HepG2 (cell line): ENCODE data around the gene TRIM7. TPM values are rescaled to one million over a fixed set of nuclear protein-coding genes. Genes with fewer than 3 reads are reported as not detected.

Experiments used
- ATAC-seq: fragments of 200-7000 bp; cut with Tn5 transposase; 3 replicates; pipeline ENCODE4 v1.9.1; 2020; ENCODE audit warnings: mild to moderate bottlenecking, moderate library complexity
- BruUV-seq: library from RNA; stranded (reverse); fragments of 400-500 nt; replicated peaks from 2 replicates; lab custom pipeline; 2021; lab: Mats Ljungman, UMichigan
- CTCF ChIA-PET: fragments of 300-600 bp; formaldehyde crosslinking; extraction: SDS; loops from one replicate; lab custom pipeline; 2021; ENCODE audit warnings: low total read pairs, inconsistent platforms, low intra/inter-chr PET ratio; lab: Yijun Ruan, JAX
- POLR2A ChIA-PET: fragments of 350-600 bp; sonication (Branson Sonifier 250); formaldehyde crosslinking; loops from one replicate; lab custom pipeline; 2020; ENCODE audit warnings: antibody characterized with exemption, inconsistent platforms; lab: Yijun Ruan, JAX
- DNase-seq: peaks from one replicate; pipeline ENCODE4 v3.0.0-alpha.2; 2015; ENCODE audit warnings: low spot score
- FAIRE-seq: peaks from 3 replicates; lab custom pipeline; 2011; peaks lifted over from hg19 to GRCh38; lab: Jason Lieb, UNC
- H2AFZ ChIP-seq: one replicate; pipeline ENCODE4 v1.6.1; 2011; ENCODE audit warnings: low read length, inconsistent platforms
- H3K27ac ChIP-seq: fragments of 300-600 bp; 3 replicates; pipeline ENCODE4 v1.8.0; 2011; ENCODE audit warnings: mixed run types, mild to moderate bottlenecking, mixed read lengths, low read length, inconsistent platforms; ENCODE audit not compliant: insufficient read depth; ENCODE audit errors: extremely low read length
- H3K27me3 ChIP-seq, 2 experiments: fragments of 200-600 bp in 1 of 2; 2 replicates in 1 of 2; 3 replicates in 1 of 2; pipeline versions ENCODE4 v1.6.0 to v1.8.0; 2011; ENCODE audit warnings: low read length in 2 of 2, mild to moderate bottlenecking in 2 of 2, moderate library complexity in 2 of 2, inconsistent platforms in 1 of 2; ENCODE audit not compliant: insufficient read depth in 2 of 2, control insufficient read depth in 1 of 2
- H3K36me3 ChIP-seq, 2 experiments: fragments of 200-600 bp in 1 of 2; replicated peaks in 1 of 2; 2 replicates in 1 of 2; 3 replicates in 1 of 2; pipeline versions ENCODE4 v1.5.1 to v1.8.0; 2011; ENCODE audit warnings: low read length in 2 of 2, inconsistent platforms in 1 of 2; ENCODE audit not compliant: insufficient read depth in 2 of 2, control insufficient read depth in 1 of 2
- H3K4me1 ChIP-seq: 2 replicates; pipeline ENCODE4 v1.5.1; 2012; ENCODE audit warnings: low read length, inconsistent platforms; ENCODE audit not compliant: insufficient read depth
- H3K4me2 ChIP-seq: 2 replicates; pipeline ENCODE4 v1.6.0; 2011; ENCODE audit warnings: low read depth, low read length, inconsistent platforms
- H3K4me3 ChIP-seq, 3 experiments: fragments of 200-600 bp in 1 of 3; sonication (generic), shearing (Covaris generic) in 1 of 3; replicated peaks in 1 of 3; 2 replicates each; pipeline ENCODE4 v1.5.1; 2011 to 2016; ENCODE audit warnings: low read length in 3 of 3, inconsistent platforms in 2 of 3, low read depth in 2 of 3, mild to moderate bottlenecking in 2 of 3, control low read depth in 1 of 3, mixed read lengths in 1 of 3; ENCODE audit not compliant: insufficient read depth in 1 of 3
- H3K79me2 ChIP-seq: one replicate; pipeline ENCODE4 v1.6.1; 2011; ENCODE audit warnings: low read length, inconsistent platforms; ENCODE audit not compliant: insufficient read depth
- H3K9ac ChIP-seq: 2 replicates; pipeline ENCODE4 v1.6.0; 2011; ENCODE audit warnings: mild to moderate bottlenecking, low read depth, low read length, inconsistent platforms; ENCODE audit not compliant: insufficient read depth
- H3K9me3 ChIP-seq: 2 replicates; pipeline ENCODE4 v1.5.1; 2012; ENCODE audit warnings: mild to moderate bottlenecking, low read length
- H4K20me1 ChIP-seq: 2 replicates; pipeline ENCODE4 v1.6.0; 2011; ENCODE audit warnings: inconsistent platforms, mild to moderate bottlenecking, low read length, moderate library complexity; ENCODE audit not compliant: insufficient read depth
- ATF5 ChIP-seq: sonication (generic); formaldehyde crosslinking; IDR thresholded peaks from 2 replicates; pipeline ENCODE4 v1.4.0; 2020; ENCODE audit warnings: mild to moderate bottlenecking, low read depth, missing genetic modification reagents
- CBFB ChIP-seq: sonication (generic); formaldehyde crosslinking; IDR thresholded peaks from 2 replicates; pipeline ENCODE4 v1.4.0; 2020; ENCODE audit warnings: missing genetic modification reagents
- DBP ChIP-seq: sonication (generic); formaldehyde crosslinking; IDR thresholded peaks from 2 replicates; pipeline ENCODE4 v1.4.0; 2020; ENCODE audit warnings: missing genetic modification reagents; ENCODE audit errors: not compliant biosample characterization
- FOXP1 ChIP-seq, 2 experiments: fragments of 450-650 bp in 1 of 2; IDR thresholded peaks; 2 replicates each; pipeline ENCODE4 v1.6.1; 2017 to 2018; ENCODE audit warnings: antibody characterized with exemption in 1 of 2
- HOXA3 ChIP-seq: sonication (generic); formaldehyde crosslinking; IDR thresholded peaks from 2 replicates; pipeline ENCODE4 v1.5.0; 2020; ENCODE audit warnings: missing genetic modification reagents
- MAFK ChIP-seq, 2 experiments: IDR thresholded peaks in 1 of 2; conservative IDR thresholded peaks in 1 of 2; 2 replicates each; pipeline ENCODE4 v1.6.1; 2011; ENCODE audit warnings: improper control_type of control experiment in 2 of 2, low read length in 2 of 2
- MED1 ChIP-seq: sonication (generic); formaldehyde crosslinking; IDR thresholded peaks from 2 replicates; pipeline ENCODE4 v1.4.0; 2020; ENCODE audit warnings: missing genetic modification reagents
- NCOA5 ChIP-seq: sonication (generic); formaldehyde crosslinking; IDR thresholded peaks from 2 replicates; pipeline ENCODE4 v1.4.0; 2020; ENCODE audit warnings: missing genetic modification reagents
- XRCC5 ChIP-seq: fragments of 200-400 bp; formaldehyde crosslinking; optimal IDR thresholded peaks from 2 replicates; pipeline ENCODE3; 2017; ENCODE audit warnings: mild to moderate bottlenecking, low read length
- ZFYVE20 ChIP-seq: sonication (generic); formaldehyde crosslinking; IDR thresholded peaks from 2 replicates; pipeline ENCODE4 v1.8.0; 2023; ENCODE audit warnings: low read depth, mild to moderate bottlenecking, moderate library complexity, missing genetic modification reagents, borderline replicate concordance
- ZNF382 ChIP-seq: sonication (generic); formaldehyde crosslinking; IDR thresholded peaks from 2 replicates; pipeline ENCODE4 v1.5.0; 2020; ENCODE audit warnings: missing genetic modification reagents, mild to moderate bottlenecking, borderline replicate concordance
- WGBS: methylation state at CpG from one replicate; pipeline ENCODE4 v1.1.6; 2017; ENCODE audit warnings: low lambda C conversion rate; 5-methylcytosine and 5-hydroxymethylcytosine counted together
- in situ Hi-C: cut with HindIII; loops from 2 replicates; pipeline ENCODE4 v1.10.0; 2017; ENCODE audit warnings: low pct_unique_long_range_greater_than_20kb; ENCODE audit not compliant: extremely low pct_ligation_motif_present
- intact Hi-C: fragments of 100-400 bp; cut with micrococcal nuclease; formaldehyde crosslinking; loops from one replicate; pipeline ENCODE4 v1.10.0; 2022; ENCODE audit not compliant: unreplicated experiment
- polyA plus RNA-seq, 8 experiments: library from polyadenylated mRNA; depleted of rRNA in 3 of 8; stranded (reverse) in 7 of 8; unstranded in 1 of 8; fragments of >200 nt; fragmentation: Illumina TruSeq in 4 of 8; extraction: Trizol in 4 of 8; gene quantifications; 2 replicates each; pipeline versions ENCODE4 v1.2.1 to v1.2.3, GENCODE V29; 2011 to 2016; ENCODE audit warnings: low read depth in 4 of 8, missing spikeins in 1 of 8, mixed read lengths in 1 of 8; ENCODE audit not compliant: insufficient read depth in 1 of 8
- total RNA-seq, 5 experiments: library from RNA; depleted of rRNA; stranded (reverse); fragments of >200 nt; fragmentation: Illumina TruSeq; extraction: Trizol; gene quantifications; 2 replicates each; pipeline ENCODE4 v1.2.3, GENCODE V29; 2016; ENCODE audit warnings: low read depth in 1 of 5

The TRIM7 gene
- total and polyA plus RNA-seq, 2 of the 13 experiments (the other 11 are each of a cell fraction or from before 2014, with no cell fraction given), result 0.13 TPM; not detected in 1

GRCh38 chr5:181159286-181160151 is 45.5 kb downstream of the TRIM7 start (continued):
- TF ChIP-seq ZFYVE20 (CRISPR knock-in tag), result no peak
- TF ChIP-seq CBFB (CRISPR knock-in tag), result no peak
- TF ChIP-seq ATF5, result no peak
- TF ChIP-seq HOXA3, result 0 out of 2 replicates have a peak, but pooled peaks have one; percentile 26
- TF ChIP-seq NCOA5, result no peak
- TF ChIP-seq MED1, result 0 out of 2 replicates have a peak, but pooled peaks have one; percentile 21
- TF ChIP-seq FOXP1 (IDR thresholded peaks at IDR 0.05), result no peak
- no peak for TF ChIP-seq FOXP1 (CRISPR knock-in tag; IDR thresholded peaks at IDR 0.05)
- TF ChIP-seq, all 625 proteins: peak for 36

- CTCF ChIA-PET, result interaction anchor here (0.7 to 2.4 kb wide), 2 partner anchors 26 to 290 kb away, joined by 3 to 11 read pairs; no protein-coding TSS in a partner anchor
- no peaks in the 10 kb centered on the region for H3K9me3 ChIP-seq
- no TSS peak for BruUV-seq
- H3K79me2 ChIP-seq, result no peaks in the 10 kb centered on the region
- peaks cover 0 to 13% of the 10 kb centered on the region in 2 experiments; a peak in 3 of 5 replicates for H3K27me3 ChIP-seq
- no peaks in the 10 kb centered on the region for H4K20me1 ChIP-seq
- in situ Hi-C loops (loop anchor here (5.0 to 10.0 kb wide), 2 partner anchors 287 to 374 kb away; no protein-coding TSS in a partner anchor), intact Hi-C loops (loop anchor here (2.0 to 10.0 kb wide), 2 partner anchors 294 to 374 kb away; partner anchors contain the start of gene ZFP62)
- TF ChIP-seq MAFK (conservative IDR thresholded peaks at IDR 0.05 in 1 of 2, IDR thresholded peaks at IDR 0.05 in 1 of 2; ENCODE audit: low read length in 2 of 2) (no peak), DBP (CRISPR knock-in tag) (no peak), ZNF382 (no peak), XRCC5 (no peak)
- H2AFZ ChIP-seq, result no peak overlapping the region
- DNase-seq (no peak), FAIRE-seq (no peak), ATAC-seq (no peak)
- POLR2A ChIA-PET, result no interaction called here
- 90% methylated on average over 3 of the region's 3 CpGs for WGBS
- no peaks in the 10 kb centered on the region for H3K36me3 ChIP-seq
- peaks cover 32% of the 10 kb centered on the region for H3K4me1 ChIP-seq
- no peak overlapping the region for H3K27ac ChIP-seq
- no peak overlapping the region for H3K4me3 ChIP-seq
- no peak overlapping the region for H3K9ac ChIP-seq
- H3K4me2 ChIP-seq, result no peak overlapping the region
These were observed 46.1 kb downstream of the TRIM7 start for GRCh38 chr5:181158869-181159268.
